GM21717 (cell line): ENCODE data around the gene UBAP1L.

Experiments
- ATAC-seq: cut with Tn5 transposase; IDR thresholded peaks from one replicate; pipeline ENCODE4 v1.9.1; 2021; ENCODE audit warnings: mild to moderate bottlenecking, moderate library complexity; ENCODE audit not compliant: unreplicated experiment

Gene UBAP1L

DNA sequence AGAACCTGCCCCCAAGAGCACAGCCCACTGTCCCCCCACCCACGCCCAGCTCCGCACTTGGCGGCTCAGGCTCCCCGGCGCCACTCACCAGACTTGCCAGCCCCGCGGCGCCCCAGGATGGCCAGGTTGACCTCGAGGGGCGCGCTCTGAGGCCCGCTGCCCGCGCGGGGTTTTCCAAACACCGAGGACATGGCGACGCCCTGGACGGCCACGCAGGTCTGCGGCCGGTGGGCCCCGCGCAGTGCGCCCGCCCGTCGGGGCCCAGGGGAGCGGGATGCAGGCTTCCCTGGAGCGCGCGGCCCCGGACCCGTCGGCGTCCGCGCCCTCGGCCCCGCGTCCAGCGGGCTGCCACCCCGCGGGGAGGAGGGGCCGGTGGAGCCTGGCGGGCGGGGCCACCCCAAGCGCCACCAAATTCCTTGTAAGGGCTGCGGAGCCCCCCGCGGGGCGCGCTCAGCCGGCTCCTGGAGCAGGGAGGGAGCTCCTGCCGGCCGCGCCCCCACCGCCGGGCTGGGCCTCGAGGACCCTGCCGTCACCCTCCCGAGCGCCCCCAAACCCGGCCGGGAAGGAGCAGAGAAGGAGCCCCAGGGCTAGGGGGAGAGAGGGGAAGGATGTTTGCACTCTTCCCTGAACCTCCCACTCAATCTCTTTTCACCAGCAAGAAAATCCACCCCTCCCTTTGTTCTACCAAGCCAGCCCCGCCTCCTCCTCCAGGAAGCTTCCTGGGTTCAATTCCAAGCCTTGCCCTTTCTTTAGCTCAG lies 47.2 kb downstream of the UBAP1L start, which contains the start of gene RASL12:
Gene RASL12 (minus strand): TSS at position 347 of the 758 bp plus-strand sequence. CDS start 156 bp downstream, at position 191.
- no peak for ATAC-seq

- ATAC-seq: no peak
Observed at GRCh38 chr15:65067317-65067644, 47.7 kb downstream of the UBAP1L start.

DNA sequence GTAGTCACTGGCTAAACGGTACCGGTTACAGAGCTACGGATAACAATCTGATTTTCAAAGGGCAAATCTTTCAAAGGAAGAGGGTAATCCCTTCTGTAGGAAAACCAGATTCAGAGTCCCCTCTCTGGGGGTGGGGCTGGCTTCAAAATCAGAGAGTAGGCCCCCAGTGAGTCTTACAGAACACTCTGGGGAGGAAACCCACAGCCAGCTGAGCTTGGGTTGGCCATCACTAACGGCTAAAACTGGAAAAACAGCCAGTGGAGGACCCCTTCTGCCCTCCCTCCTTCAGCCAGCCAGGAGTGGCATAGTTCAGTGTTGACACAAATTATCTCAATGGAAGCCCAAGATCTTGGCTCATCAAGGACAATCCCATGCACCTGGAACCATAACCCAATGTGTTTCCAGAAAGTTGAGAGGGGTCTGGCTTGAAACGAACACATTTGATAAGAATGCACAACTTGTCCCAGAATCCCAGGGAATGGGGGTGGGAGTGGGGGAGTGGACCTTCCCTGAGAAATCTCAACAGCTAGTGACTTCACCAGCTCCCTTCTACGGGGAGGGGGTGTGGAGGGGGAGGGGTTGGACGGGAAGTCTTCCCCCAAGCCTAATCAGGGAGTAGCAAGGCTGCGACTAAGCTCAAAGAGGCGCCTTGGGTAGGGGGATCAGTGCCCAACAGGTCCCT lies 48.2 kb downstream of the UBAP1L start:
- ATAC-seq: no peak

DNA sequence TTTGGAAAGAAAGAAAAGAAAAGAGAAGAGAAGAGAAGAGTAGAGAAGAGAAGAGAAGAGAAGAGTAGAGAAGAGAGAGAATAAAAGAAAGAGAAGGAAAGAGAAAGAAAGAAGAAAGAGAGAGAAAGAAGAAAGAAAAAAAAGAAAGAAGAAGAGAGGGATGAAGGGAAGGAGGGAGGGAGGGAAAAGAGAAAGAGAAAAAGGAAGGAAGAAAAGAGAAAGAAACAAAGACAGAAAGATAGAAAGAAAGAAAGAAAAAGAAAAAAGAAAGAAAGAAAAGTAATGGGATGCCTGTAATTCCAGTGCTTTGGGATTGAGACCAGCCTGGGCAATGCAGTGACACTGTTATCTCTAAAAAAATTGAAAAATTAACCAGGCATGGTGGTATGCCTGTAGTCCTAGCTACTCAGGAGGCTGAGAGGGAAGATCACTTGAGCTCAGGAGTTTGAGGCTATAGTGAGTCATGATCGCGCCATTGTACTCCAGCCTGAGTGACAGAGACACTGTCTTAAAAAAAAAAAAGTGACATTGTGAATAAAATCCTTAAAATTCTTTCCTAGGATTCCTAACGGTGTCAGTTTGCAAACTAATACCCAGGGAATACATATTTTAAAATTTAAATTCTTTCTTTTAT lies 48.9 kb downstream of the UBAP1L start:
- no peak for ATAC-seq

DNA sequence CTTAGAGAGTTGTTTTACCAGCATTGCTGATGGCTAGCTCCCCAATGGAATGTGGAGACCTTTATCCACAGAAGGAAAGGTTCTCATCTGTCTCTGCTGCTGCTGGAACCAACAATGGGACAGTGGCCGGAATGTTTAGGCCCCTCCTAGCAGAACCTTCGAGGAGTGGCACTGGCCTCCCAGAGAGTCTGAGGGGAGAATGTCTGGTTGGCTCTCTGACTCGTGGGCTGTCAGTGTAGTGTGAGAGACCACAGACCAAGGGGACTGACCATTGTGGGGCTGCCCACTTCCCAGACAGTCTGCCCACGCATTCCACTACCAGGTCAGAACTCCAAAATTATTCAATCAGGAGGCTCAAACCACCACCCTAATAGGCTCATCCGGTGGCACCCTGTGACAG lies 52.3 kb downstream of the UBAP1L start:
- ATAC-seq: no peak

DNA sequence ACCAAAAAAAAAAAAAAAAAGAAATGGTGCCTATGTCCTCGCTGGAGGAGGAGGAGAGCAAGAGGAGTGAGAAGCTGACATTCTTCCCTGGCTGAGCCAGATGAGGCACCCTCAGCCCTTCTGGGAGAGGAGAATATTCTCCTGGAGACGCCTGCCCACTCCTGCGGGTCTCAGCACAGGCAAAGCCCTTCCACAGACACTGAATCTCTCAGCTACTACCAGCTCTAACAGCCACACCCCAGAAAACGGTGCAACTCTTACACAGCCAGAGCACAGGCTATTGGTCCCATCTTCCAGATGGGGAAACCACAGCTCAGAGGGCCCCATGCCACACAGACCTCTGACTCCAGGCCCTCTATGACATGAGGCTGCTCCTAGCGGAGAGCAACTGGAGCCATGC lies 52.9 kb downstream of the UBAP1L start:
- ATAC-seq: no peak

- ATAC-seq: no peak
Observed at GRCh38 chr15:65060641-65061397, 54.2 kb downstream of the UBAP1L start.

GRCh38 chr15:65059931-65060596 lies 54.9 kb downstream of the UBAP1L start:
- ATAC-seq: no peak

DNA sequence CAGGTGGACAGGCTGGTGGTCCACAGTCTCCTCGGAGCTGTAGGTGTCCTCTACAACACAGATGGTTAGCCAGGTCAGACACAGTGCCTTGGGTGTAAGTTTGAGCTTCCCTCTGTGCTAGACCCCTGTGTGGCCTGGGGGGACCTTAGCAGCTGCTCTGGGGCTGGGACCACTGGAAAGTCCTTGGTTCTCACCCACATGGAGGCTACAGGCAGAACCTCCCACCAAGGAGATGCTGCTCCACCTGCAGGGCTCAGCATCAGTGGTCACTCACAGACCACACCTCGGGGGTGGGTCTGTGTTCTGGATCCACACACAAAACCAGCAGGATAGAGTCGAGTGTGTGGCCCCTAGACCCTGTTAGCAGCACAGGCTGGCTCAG lies 55.6 kb downstream of the UBAP1L start:
- no peak for ATAC-seq

DNA sequence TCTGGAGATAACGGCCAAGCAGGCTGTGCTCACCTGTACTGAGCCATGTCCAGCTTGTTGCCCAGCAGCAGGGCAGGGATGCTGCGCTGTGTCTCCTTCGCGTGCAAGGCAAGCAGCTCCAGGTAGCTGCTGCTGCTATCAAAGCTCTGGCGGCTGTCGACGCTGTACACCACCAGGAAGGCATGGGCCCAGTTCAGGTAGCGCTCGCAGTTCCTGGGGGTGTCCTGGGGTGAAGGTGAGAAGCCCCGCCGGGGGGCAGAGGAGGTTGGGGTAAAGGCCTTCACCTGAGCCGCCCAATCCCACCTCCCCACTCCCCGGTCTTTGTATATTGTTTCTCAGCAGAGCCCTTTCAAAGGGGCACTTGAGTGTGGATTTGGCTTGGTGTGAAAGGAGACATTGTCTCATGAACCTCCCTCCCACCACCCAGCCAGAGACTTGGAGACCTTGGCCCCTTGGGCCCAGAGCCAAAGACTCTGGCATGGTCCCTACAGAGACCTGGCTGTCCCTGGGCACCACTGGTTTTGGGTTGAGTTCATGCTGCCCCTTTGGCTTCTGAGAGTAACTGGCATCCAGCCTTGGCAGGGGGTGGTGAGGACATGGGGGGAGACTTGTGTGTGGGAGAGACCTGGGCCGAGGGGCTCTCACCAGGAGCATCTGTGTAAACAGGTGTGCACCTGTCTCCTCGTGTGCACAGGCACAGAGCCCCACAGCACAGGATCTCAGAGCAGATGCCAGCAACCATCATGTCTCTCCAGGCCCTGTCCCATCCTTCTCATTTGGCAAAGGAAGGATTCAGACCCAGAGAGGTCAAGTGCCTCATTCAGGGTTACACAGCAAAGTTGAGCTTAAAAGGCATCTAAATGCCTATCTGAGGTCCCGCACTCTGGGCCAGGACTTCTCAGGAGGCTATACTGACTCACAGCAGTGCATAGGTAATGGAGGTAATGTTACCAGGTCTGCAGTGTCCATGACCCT lies 56.3 kb downstream of the UBAP1L start:
- ATAC-seq: no peak

DNA sequence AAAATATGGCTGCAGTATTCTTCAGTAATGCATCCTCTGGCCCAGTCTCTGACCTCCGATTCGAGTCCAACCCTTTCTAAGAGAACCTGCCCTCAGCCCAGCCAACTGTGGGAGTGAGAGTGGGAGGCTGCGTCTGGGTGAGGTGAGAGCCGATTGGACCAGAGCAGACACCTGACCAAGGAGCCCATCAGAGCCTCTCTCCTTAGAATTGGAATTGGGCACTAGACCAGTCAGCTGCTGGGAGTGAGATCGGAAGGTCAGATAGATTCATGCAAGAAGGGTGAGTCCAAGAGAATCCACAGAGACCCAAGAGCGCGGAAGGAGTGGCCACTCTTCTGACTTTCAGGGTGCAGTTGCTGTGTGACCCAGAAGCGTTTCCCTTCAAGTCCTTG lies 57.5 kb downstream of the UBAP1L start:
- ATAC-seq: no peak

- ATAC-seq: no peak
Observed at GRCh38 chr15:65056868-65057548, 58.0 kb downstream of the UBAP1L start.

GRCh38 chr15:65056106-65056505 lies 58.9 kb downstream of the UBAP1L start:
- ATAC-seq: no peak

GRCh38 chr15:65055201-65055870 lies 59.7 kb downstream of the UBAP1L start:
- no peak for ATAC-seq

GRCh38 chr15:65054333-65055200 lies 60.4 kb downstream of the UBAP1L start:
- no peak for ATAC-seq

GRCh38 chr15:65052956-65053355 lies 62.0 kb downstream of the UBAP1L start:
- ATAC-seq: no peak

DNA sequence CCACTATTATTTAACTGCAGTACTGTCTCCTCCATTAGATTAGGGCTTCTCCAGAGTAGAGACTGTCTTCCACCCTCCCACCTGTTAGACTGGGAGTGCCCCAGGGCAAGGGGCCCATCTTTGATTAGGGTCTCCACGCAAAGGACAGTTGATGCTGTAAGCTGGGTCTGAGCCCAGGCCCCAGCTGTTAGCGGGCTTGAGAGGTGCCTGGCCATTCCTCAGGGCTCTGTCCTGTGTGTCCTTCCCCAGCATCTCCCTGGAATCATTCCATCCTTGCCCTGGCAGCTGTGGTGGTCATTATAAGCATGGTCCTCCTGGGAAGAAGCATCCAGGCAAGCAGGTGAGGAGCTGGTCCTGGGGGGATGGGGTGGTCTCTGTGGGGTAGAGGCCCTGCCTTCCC lies 63.7 kb downstream of the UBAP1L start:
- no peak for ATAC-seq

DNA sequence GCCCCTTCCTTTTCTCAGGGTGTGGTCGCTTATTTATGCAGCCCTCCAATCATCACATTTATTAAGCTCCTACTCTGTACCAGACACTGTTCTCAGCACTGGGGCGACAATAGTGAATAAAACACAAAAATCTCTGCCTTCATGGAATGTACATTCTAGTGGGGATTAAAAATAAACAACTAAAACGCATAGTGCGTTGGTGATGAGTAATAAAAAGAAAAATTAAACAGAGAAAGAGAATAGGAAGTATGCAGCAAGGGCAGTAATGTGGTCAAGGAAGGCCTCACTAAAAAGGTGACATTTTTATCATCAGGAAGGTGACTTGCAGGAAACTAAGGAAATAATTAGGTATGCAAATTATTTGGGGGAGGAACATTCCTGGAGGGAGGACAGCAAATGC lies 64.7 kb downstream of the UBAP1L start:
- ATAC-seq: no peak
